Measurements from ENCODE around the gene TUB.

TUB gene

GRCh38 chr11:8060146-8060719 is 20.8 kb upstream of the TUB start:
- no peaks in the 10 kb centered on the region for H3K9me2 ChIP-seq (replicated peaks; ENCODE audit: insufficient read depth, low read length)
- no peaks in the 10 kb centered on the region for H4K20me1 ChIP-seq (ENCODE audit: insufficient read depth, low read length)
- no peak overlapping the region for H3K4me2 ChIP-seq (ENCODE audit: low read depth, low read length)
- H2AFZ ChIP-seq (ENCODE audit: low read length) = no peak overlapping the region
- H3K27me3 ChIP-seq (replicated peaks; ENCODE audit: insufficient read depth, low read length) = no peaks in the 10 kb centered on the region
- H3K27ac ChIP-seq (ENCODE audit: low read length) = no peak overlapping the region
- no peaks in the 10 kb centered on the region for H3K9me3 ChIP-seq (replicated peaks; ENCODE audit: insufficient read depth, low read length)
- no peak overlapping the region for H3K4me3 ChIP-seq (ENCODE audit: low read length)
- no peak for TF ChIP-seq EZH2 (optimal IDR thresholded peaks at IDR 0.05; ENCODE audit: low read depth, low read length)
- TF ChIP-seq EZH2phosphoT487 (IDR thresholded peaks at IDR 0.05; ENCODE audit: low read length) = no peak
- TF ChIP-seq, protein P1, sequence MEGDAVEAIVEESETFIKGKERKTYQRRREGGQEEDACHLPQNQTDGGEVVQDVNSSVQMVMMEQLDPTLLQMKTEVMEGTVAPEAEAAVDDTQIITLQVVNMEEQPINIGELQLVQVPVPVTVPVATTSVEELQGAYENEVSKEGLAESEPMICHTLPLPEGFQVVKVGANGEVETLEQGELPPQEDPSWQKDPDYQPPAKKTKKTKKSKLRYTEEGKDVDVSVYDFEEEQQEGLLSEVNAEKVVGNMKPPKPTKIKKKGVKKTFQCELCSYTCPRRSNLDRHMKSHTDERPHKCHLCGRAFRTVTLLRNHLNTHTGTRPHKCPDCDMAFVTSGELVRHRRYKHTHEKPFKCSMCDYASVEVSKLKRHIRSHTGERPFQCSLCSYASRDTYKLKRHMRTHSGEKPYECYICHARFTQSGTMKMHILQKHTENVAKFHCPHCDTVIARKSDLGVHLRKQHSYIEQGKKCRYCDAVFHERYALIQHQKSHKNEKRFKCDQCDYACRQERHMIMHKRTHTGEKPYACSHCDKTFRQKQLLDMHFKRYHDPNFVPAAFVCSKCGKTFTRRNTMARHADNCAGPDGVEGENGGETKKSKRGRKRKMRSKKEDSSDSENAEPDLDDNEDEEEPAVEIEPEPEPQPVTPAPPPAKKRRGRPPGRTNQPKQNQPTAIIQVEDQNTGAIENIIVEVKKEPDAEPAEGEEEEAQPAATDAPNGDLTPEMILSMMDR (IDR thresholded peaks at IDR 0.05; ENCODE audit: low read length) = no peak
- no peak overlapping the region for H3K9ac ChIP-seq (ENCODE audit: low read length)
- no peaks in the 10 kb centered on the region for H3K79me2 ChIP-seq (ENCODE audit: low read length)
- H3F3A ChIP-seq (ENCODE audit: insufficient read depth, low read length) = no peaks in the 10 kb centered on the region
- H3K36me3 ChIP-seq (replicated peaks; ENCODE audit: insufficient read depth, low read length) = no peaks in the 10 kb centered on the region
- H3K4me1 ChIP-seq (ENCODE audit: low read length) = no peaks in the 10 kb centered on the region
- no peak for DNase-seq

GRCh38 chr11:8060801-8061554 is 20.0 kb upstream of the TUB start:
- H3K4me1 ChIP-seq (ENCODE audit: low read length) = no peaks in the 10 kb centered on the region
- H3F3A ChIP-seq (ENCODE audit: insufficient read depth, low read length) = no peaks in the 10 kb centered on the region
- no peaks in the 10 kb centered on the region for H4K20me1 ChIP-seq (ENCODE audit: insufficient read depth, low read length)
- H3K4me2 ChIP-seq (ENCODE audit: low read depth, low read length) = no peak overlapping the region
- no peaks in the 10 kb centered on the region for H3K36me3 ChIP-seq (replicated peaks; ENCODE audit: insufficient read depth, low read length)
- H3K79me2 ChIP-seq (ENCODE audit: low read length) = no peaks in the 10 kb centered on the region
- H3K27ac ChIP-seq (ENCODE audit: low read length) = no peak overlapping the region
- no peak overlapping the region for H2AFZ ChIP-seq (ENCODE audit: low read length)
- no peaks in the 10 kb centered on the region for H3K27me3 ChIP-seq (replicated peaks; ENCODE audit: insufficient read depth, low read length)
- TF ChIP-seq EZH2phosphoT487 (IDR thresholded peaks at IDR 0.05; ENCODE audit: low read length) (no peak), EZH2 (optimal IDR thresholded peaks at IDR 0.05; ENCODE audit: low read depth, low read length) (no peak)
- TF ChIP-seq, protein P1 (IDR thresholded peaks at IDR 0.05; ENCODE audit: low read length) = no peak
- H3K9ac ChIP-seq (ENCODE audit: low read length) = no peak overlapping the region
- no peak overlapping the region for H3K4me3 ChIP-seq (ENCODE audit: low read length)
- no peak for DNase-seq
- H3K9me2 ChIP-seq (replicated peaks; ENCODE audit: insufficient read depth, low read length) = no peaks in the 10 kb centered on the region
- no peaks in the 10 kb centered on the region for H3K9me3 ChIP-seq (replicated peaks; ENCODE audit: insufficient read depth, low read length)

- H3F3A ChIP-seq (ENCODE audit: insufficient read depth, low read length) = no peaks in the 10 kb centered on the region
- no peak overlapping the region for H3K27ac ChIP-seq (ENCODE audit: low read length)
- H3K4me2 ChIP-seq (ENCODE audit: low read depth, low read length) = no peak overlapping the region
- no peaks in the 10 kb centered on the region for H3K27me3 ChIP-seq (replicated peaks; ENCODE audit: insufficient read depth, low read length)
- DNase-seq = no peak
- no peaks in the 10 kb centered on the region for H3K9me3 ChIP-seq (replicated peaks; ENCODE audit: insufficient read depth, low read length)
- H3K9me2 ChIP-seq (replicated peaks; ENCODE audit: insufficient read depth, low read length) = no peaks in the 10 kb centered on the region
- no peaks in the 10 kb centered on the region for H4K20me1 ChIP-seq (ENCODE audit: insufficient read depth, low read length)
- no peak overlapping the region for H2AFZ ChIP-seq (ENCODE audit: low read length)
- H3K36me3 ChIP-seq (replicated peaks; ENCODE audit: insufficient read depth, low read length) = no peaks in the 10 kb centered on the region
- H3K79me2 ChIP-seq (ENCODE audit: low read length) = no peaks in the 10 kb centered on the region
- TF ChIP-seq EZH2phosphoT487 (IDR thresholded peaks at IDR 0.05; ENCODE audit: low read length) (no peak), EZH2 (optimal IDR thresholded peaks at IDR 0.05; ENCODE audit: low read depth, low read length) (no peak)
- TF ChIP-seq, protein P1 (IDR thresholded peaks at IDR 0.05; ENCODE audit: low read length) = no peak
- H3K9ac ChIP-seq (ENCODE audit: low read length) = no peak overlapping the region
- H3K4me1 ChIP-seq (ENCODE audit: low read length) = no peaks in the 10 kb centered on the region
- no peak overlapping the region for H3K4me3 ChIP-seq (ENCODE audit: low read length)
Observed at GRCh38 chr11:8061555-8062428, 19.2 kb upstream of the TUB start.

All from MM.1S (cell line).